ENCODE results near the gene PIP5K1B.

PIP5K1B gene

DNA sequence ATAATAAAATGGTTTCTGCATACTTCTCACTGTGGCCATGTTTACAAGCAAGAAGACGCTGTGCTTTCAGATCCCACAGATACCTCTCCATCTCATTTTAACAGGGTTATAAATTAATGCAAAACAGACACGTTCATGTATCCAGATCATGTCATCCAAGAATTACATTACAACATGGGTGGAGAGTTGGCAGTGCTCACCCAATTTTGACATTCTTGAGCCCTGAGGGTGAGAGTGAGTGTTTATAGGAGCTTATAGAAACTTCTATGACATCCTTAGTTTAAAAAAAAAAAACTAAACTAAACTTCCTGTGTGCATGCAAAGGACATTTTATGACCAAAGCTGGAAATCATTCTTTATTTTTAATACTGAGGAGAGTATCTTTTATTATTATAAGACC, 299.8 kb downstream of the PIP5K1B start:
- H3K27me3 ChIP-seq (ENCODE audit: insufficient read depth, low read length) = peaks cover 48% of the 10 kb centered on the region
- no peaks in the 10 kb centered on the region for H3K36me3 ChIP-seq (ENCODE audit: insufficient read depth, low read length)
- H3K27ac ChIP-seq (ENCODE audit: low read depth, low read length) = no peak overlapping the region
- H3K4me1 ChIP-seq (ENCODE audit: control insufficient read depth, insufficient read depth, low read length, unreplicated experiment) = no peaks in the 10 kb centered on the region
- no peaks in the 10 kb centered on the region for H3K79me2 ChIP-seq (ENCODE audit: control insufficient read depth, insufficient read depth, low read length, unreplicated experiment)
- H3K4me3 ChIP-seq (ENCODE audit: low read depth, low read length) = no peak overlapping the region
- no peak overlapping the region for H2AFZ ChIP-seq (ENCODE audit: low read length, unreplicated experiment)

DNA sequence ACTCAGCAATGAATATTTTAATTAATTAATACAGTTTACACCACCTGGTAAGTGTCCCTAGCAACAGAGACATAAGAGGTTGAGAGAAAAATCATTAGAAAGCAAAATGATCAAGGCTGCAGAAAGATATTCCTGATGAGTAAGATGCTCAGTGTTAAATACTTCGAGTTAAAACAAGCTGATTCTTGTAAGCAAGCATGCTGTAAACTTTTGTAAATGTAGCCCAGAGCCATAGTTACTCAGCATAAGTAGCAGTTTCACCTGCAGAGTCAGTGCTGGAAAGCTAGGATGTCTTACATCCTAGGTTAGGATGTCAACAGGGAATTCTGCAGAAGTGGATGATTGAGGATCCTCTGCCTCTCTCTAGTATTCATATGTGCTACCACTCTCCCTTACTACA, 304.7 kb downstream of the PIP5K1B start:
- Histone ChIP-seq H3K36me3 (ENCODE audit: insufficient read depth, low read length) (no peaks in the 10 kb centered on the region), H3K79me2 (ENCODE audit: control insufficient read depth, insufficient read depth, low read length, unreplicated experiment) (no peaks in the 10 kb centered on the region), H3K4me1 (ENCODE audit: control insufficient read depth, insufficient read depth, low read length, unreplicated experiment) (no peaks in the 10 kb centered on the region), H3K27ac (ENCODE audit: low read depth, low read length) (no peak overlapping the region), H2AFZ (ENCODE audit: low read length, unreplicated experiment) (no peak overlapping the region), H3K27me3 (ENCODE audit: insufficient read depth, low read length) (peaks cover 39% of the 10 kb centered on the region), H3K4me3 (ENCODE audit: low read depth, low read length) (no peak overlapping the region)

- Histone ChIP-seq H3K27ac (ENCODE audit: low read depth, low read length) (no peak overlapping the region), H2AFZ (ENCODE audit: low read length, unreplicated experiment) (no peak overlapping the region), H3K36me3 (ENCODE audit: insufficient read depth, low read length) (no peaks in the 10 kb centered on the region)
Measured at GRCh38 chr9:69012696-69013381, 307.8 kb downstream of the PIP5K1B start.

GRCh38 chr9:69013382-69013727, 308.3 kb downstream of the PIP5K1B start:
- H3K79me2 ChIP-seq (ENCODE audit: control insufficient read depth, insufficient read depth, low read length, unreplicated experiment) = no peaks in the 10 kb centered on the region
- H3K27me3 ChIP-seq (ENCODE audit: insufficient read depth, low read length) = peaks cover 41% of the 10 kb centered on the region
- H3K4me3 ChIP-seq (ENCODE audit: low read depth, low read length) = no peak overlapping the region
- no peaks in the 10 kb centered on the region for H3K36me3 ChIP-seq (ENCODE audit: insufficient read depth, low read length)
- H3K4me1 ChIP-seq (ENCODE audit: control insufficient read depth, insufficient read depth, low read length, unreplicated experiment) = no peaks in the 10 kb centered on the region
- H3K27ac ChIP-seq (ENCODE audit: low read depth, low read length) = no peak overlapping the region
- no peak overlapping the region for H2AFZ ChIP-seq (ENCODE audit: low read length, unreplicated experiment)

More at GRCh38 chr9:69012696-69013381, 307.8 kb downstream of the PIP5K1B start:
- H3K27me3 ChIP-seq (ENCODE audit: insufficient read depth, low read length) = peaks cover 46% of the 10 kb centered on the region
- no peaks in the 10 kb centered on the region for H3K4me1 ChIP-seq (ENCODE audit: control insufficient read depth, insufficient read depth, low read length, unreplicated experiment)
- H3K4me3 ChIP-seq (ENCODE audit: low read depth, low read length) = no peak overlapping the region
- no peaks in the 10 kb centered on the region for H3K79me2 ChIP-seq (ENCODE audit: control insufficient read depth, insufficient read depth, low read length, unreplicated experiment)

DNA sequence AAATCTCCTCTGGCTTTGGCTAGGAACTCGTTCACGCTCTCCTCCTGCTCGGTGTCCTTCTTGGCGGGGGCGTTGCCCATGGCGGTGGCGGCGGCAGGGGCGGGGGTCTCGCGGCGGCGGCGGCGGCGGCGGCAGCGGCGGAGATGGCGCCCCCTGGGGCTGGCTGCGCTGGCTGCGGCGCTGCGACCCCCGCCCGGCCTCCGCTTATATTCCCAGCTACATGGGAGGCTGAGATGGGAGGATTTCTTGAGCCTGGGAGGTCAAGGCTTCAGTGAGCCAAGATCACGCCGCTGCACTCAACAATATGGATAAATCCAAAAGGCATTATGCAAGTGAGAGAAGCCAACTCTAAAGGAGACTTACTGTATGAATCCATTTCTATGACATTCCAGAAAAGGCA, 309.0 kb downstream of the PIP5K1B start, which contains the start of gene PRKACG:
TSS of gene PRKACG (minus strand) at position 101 of the 400 bp plus-strand sequence. CDS start at position 80, 21 bp downstream.
- no peak within 1 kb of the TSS for H3K4me3 ChIP-seq (ENCODE audit: low read depth, low read length)
- H3K27me3 ChIP-seq (ENCODE audit: insufficient read depth, low read length) = peaks cover 43% of the 10 kb centered on the region
- no peaks in the 10 kb centered on the region for H3K36me3 ChIP-seq (ENCODE audit: insufficient read depth, low read length)
- no peak within 1 kb of the TSS for H2AFZ ChIP-seq (ENCODE audit: low read length, unreplicated experiment)
- no peak within 1 kb of the TSS for H3K27ac ChIP-seq (ENCODE audit: low read depth, low read length)
- H3K79me2 ChIP-seq (ENCODE audit: control insufficient read depth, insufficient read depth, low read length, unreplicated experiment) = no peaks in the 10 kb centered on the region
- H3K4me1 ChIP-seq (ENCODE audit: control insufficient read depth, insufficient read depth, low read length, unreplicated experiment) = no peaks in the 10 kb centered on the region

GRCh38 chr9:69016191-69017096, 311.4 kb downstream of the PIP5K1B start:
- Histone ChIP-seq H3K27me3 (ENCODE audit: insufficient read depth, low read length) (peaks cover 44% of the 10 kb centered on the region), H3K4me1 (ENCODE audit: control insufficient read depth, insufficient read depth, low read length, unreplicated experiment) (no peaks in the 10 kb centered on the region), H3K27ac (ENCODE audit: low read depth, low read length) (no peak overlapping the region), H2AFZ (ENCODE audit: low read length, unreplicated experiment) (no peak overlapping the region), H3K36me3 (ENCODE audit: insufficient read depth, low read length) (no peaks in the 10 kb centered on the region), H3K79me2 (ENCODE audit: control insufficient read depth, insufficient read depth, low read length, unreplicated experiment) (no peaks in the 10 kb centered on the region), H3K4me3 (ENCODE audit: low read depth, low read length) (no peak overlapping the region)

DNA sequence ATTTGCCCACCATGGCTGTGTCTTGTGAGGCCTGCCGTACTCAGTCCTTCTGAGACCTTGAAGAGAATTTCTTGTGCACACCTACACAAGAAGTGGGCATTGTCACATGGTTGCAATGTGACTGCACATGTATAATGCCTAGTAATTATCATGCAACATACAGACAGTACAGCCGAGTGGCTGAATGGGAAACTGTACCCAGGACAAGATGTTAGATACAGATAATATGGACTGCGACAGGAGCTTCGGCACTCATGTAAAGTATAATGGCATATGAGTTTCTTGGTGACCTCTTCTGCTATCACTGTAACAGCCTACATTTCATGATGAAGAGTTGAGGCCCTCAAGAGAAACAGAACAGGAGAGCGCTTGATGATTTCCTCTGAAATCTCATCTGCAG, 313.7 kb downstream of the PIP5K1B start:
- H2AFZ ChIP-seq (ENCODE audit: low read length, unreplicated experiment) = no peak overlapping the region
- H3K4me3 ChIP-seq (ENCODE audit: low read depth, low read length) = no peak overlapping the region
- no peak overlapping the region for H3K27ac ChIP-seq (ENCODE audit: low read depth, low read length)
- H3K27me3 ChIP-seq (ENCODE audit: insufficient read depth, low read length) = peaks cover 53% of the 10 kb centered on the region
- no peaks in the 10 kb centered on the region for H3K79me2 ChIP-seq (ENCODE audit: control insufficient read depth, insufficient read depth, low read length, unreplicated experiment)
- no peaks in the 10 kb centered on the region for H3K36me3 ChIP-seq (ENCODE audit: insufficient read depth, low read length)
- no peaks in the 10 kb centered on the region for H3K4me1 ChIP-seq (ENCODE audit: control insufficient read depth, insufficient read depth, low read length, unreplicated experiment)

DNA sequence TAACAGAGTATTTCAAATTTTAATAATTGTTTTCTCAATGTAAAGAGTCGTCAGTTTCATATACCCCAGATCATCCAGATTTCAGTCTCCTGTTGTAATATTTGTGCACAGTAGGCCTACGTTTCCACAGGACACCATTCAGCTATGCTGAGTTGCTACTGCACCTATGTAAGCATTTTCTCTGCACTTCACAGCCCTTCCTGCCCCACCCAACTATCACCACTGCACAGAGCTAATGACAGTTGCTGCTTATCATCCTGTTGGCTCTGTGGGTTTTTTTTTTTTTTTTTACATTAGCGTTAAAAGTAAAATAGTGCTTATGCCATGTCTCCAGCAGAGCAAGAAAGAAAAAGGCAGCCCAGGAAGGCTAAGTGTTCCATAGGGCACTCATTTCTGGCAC, 314.8 kb downstream of the PIP5K1B start:
- Histone ChIP-seq H3K79me2 (ENCODE audit: control insufficient read depth, insufficient read depth, low read length, unreplicated experiment) (no peaks in the 10 kb centered on the region), H3K36me3 (ENCODE audit: insufficient read depth, low read length) (no peaks in the 10 kb centered on the region), H3K4me3 (ENCODE audit: low read depth, low read length) (no peak overlapping the region), H3K27ac (ENCODE audit: low read depth, low read length) (no peak overlapping the region), H2AFZ (ENCODE audit: low read length, unreplicated experiment) (no peak overlapping the region), H3K27me3 (ENCODE audit: insufficient read depth, low read length) (peaks cover 64% of the 10 kb centered on the region), H3K4me1 (ENCODE audit: control insufficient read depth, insufficient read depth, low read length, unreplicated experiment) (no peaks in the 10 kb centered on the region)

DNA sequence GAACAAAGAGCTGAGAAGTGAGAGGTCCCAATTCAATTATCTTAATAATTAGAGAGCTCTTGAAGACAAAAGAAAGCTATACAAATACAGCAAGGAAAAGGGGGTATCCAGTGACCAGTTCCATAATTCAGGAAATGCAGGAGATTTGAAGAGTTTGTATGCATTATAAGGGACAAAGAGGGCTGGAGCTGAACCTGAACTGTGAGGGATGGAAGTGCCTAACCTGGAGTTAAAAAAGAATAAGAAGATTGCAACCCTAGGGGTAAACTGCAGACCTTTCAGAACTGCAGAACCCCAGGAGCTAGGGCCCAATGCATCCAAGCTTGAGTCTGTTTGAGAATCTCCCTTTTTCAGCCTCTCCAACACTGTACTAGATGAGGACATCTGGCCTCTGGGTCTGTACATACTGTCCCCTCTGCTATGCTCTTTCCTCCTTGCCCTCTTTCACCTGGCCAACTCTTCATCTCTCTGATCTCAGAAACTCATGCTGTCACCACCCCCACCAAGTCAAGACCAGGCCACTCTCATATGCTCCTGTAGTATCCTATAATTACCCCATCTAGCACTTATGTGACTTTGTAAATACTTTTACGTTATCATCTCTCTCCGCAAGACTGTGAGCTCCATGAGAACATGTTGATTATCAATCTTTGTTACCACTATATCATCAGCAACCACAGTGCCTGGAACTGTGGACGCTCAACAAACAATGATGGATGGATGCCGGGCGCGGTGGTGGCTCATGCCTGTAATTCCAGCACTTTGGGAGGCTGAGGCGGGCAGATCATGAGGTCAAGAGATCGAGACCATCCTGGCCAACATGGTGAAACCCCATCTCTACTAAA, 315.5 kb downstream of the PIP5K1B start:
- Histone ChIP-seq H3K36me3 (ENCODE audit: insufficient read depth, low read length) (no peaks in the 10 kb centered on the region), H3K4me1 (ENCODE audit: control insufficient read depth, insufficient read depth, low read length, unreplicated experiment) (no peaks in the 10 kb centered on the region), H3K27me3 (ENCODE audit: insufficient read depth, low read length) (peaks cover 60% of the 10 kb centered on the region), H3K4me3 (ENCODE audit: low read depth, low read length) (no peak overlapping the region), H3K79me2 (ENCODE audit: control insufficient read depth, insufficient read depth, low read length, unreplicated experiment) (no peaks in the 10 kb centered on the region), H2AFZ (ENCODE audit: low read length, unreplicated experiment) (no peak overlapping the region), H3K27ac (ENCODE audit: low read depth, low read length) (no peak overlapping the region)

DNA sequence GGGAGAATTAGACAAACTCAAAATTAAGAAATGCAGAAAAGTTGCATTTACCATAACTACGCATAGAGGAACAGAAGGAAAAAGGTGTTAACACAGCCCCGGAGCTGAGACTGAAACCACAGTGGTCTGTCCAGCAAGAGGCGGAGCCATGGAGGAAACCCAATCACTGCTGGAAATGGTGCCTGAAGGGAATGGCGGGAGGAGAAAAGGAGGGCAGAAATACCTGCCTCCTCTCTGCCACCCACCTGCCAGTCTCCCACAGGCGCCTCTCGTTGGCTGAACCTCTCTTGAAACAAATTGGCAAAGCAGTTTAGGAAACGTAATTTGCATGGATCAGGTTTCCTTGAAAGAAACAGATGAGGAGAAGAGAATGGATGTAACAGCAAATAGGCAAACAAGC, 318.6 kb downstream of the PIP5K1B start:
- Histone ChIP-seq H3K4me3 (ENCODE audit: low read depth, low read length) (no peak overlapping the region), H2AFZ (ENCODE audit: low read length, unreplicated experiment) (no peak overlapping the region)

More for the DNA sequence above, 318.6 kb downstream of the PIP5K1B start:
- Histone ChIP-seq H3K27me3 (ENCODE audit: insufficient read depth, low read length) (peaks cover 53% of the 10 kb centered on the region), H3K36me3 (ENCODE audit: insufficient read depth, low read length) (no peaks in the 10 kb centered on the region), H3K79me2 (ENCODE audit: control insufficient read depth, insufficient read depth, low read length, unreplicated experiment) (no peaks in the 10 kb centered on the region), H3K27ac (ENCODE audit: low read depth, low read length) (no peak overlapping the region), H3K4me1 (ENCODE audit: control insufficient read depth, insufficient read depth, low read length, unreplicated experiment) (no peaks in the 10 kb centered on the region)

Measured in ACC112 (cell line).